Measurements from ENCODE around the gene SPOCD1.

GRCh38 chr1:31790641-31791091, 25.2 kb downstream of the SPOCD1 start:
- TF ChIP-seq, protein P1, sequence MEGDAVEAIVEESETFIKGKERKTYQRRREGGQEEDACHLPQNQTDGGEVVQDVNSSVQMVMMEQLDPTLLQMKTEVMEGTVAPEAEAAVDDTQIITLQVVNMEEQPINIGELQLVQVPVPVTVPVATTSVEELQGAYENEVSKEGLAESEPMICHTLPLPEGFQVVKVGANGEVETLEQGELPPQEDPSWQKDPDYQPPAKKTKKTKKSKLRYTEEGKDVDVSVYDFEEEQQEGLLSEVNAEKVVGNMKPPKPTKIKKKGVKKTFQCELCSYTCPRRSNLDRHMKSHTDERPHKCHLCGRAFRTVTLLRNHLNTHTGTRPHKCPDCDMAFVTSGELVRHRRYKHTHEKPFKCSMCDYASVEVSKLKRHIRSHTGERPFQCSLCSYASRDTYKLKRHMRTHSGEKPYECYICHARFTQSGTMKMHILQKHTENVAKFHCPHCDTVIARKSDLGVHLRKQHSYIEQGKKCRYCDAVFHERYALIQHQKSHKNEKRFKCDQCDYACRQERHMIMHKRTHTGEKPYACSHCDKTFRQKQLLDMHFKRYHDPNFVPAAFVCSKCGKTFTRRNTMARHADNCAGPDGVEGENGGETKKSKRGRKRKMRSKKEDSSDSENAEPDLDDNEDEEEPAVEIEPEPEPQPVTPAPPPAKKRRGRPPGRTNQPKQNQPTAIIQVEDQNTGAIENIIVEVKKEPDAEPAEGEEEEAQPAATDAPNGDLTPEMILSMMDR (conservative IDR thresholded peaks at IDR 0.05; ENCODE audit: low read length) = no peak
- TF ChIP-seq EZH2phosphoT487 (IDR thresholded peaks at IDR 0.05; ENCODE audit: borderline replicate concordance, low read depth, low read length) = no peak
